ENCODE measurements around the gene MSH5. TPM values are rescaled to one million over a fixed set of nuclear protein-coding genes. Genes with fewer than 3 reads are reported as not detected.

The MSH5 gene
- total RNA-seq, 1 experiment from 2014 or later: 36.6 TPM

GRCh38 chr6:31720196-31720770 is 19.5 kb upstream of the MSH5 start:
- ChIA-PET CTCF (interaction anchor here (0.8 to 1.2 kb wide), 3 partner anchors 9 to 232 kb away, joined by 3 read pairs; partner anchors contain the start of gene ABHD16A), POLR2A (interaction anchor here (0.7 to 2.2 kb wide), 3 partner anchors 16 to 107 kb away, joined by 3 to 7 read pairs (median 3); partner anchors contain the start of genes ABHD16A and CLIC1)
- no peaks in the 10 kb centered on the region for H3K36me3 Mint-ChIP-seq (ENCODE audit: insufficient read depth, unreplicated experiment)
- no peaks in the 10 kb centered on the region for H3K9me3 Mint-ChIP-seq (ENCODE audit: unreplicated experiment)
- H3K4me1 Mint-ChIP-seq (ENCODE audit: insufficient read depth, unreplicated experiment): peaks cover 11% of the 10 kb centered on the region
- no peak for TF ChIP-seq CTCF (IDR thresholded peaks at IDR 0.05; ENCODE audit: unreplicated experiment)
- DNase-seq (ENCODE audit: unreplicated experiment): no peak
- BruUV-seq (replicated peaks): no TSS peak
- H3K27me3 Mint-ChIP-seq (ENCODE audit: insufficient read depth, unreplicated experiment): no peaks in the 10 kb centered on the region
- no peak overlapping the region for H3K4me3 Mint-ChIP-seq (ENCODE audit: unreplicated experiment)
- H3K27ac Mint-ChIP-seq (ENCODE audit: low read depth, unreplicated experiment): no peak overlapping the region
- intact Hi-C loops (cut with micrococcal nuclease): no loop called here

GRCh38 chr6:31721351-31722020 is 18.3 kb upstream of the MSH5 start, which contains the start of gene LY6G6C:
Gene LY6G6C, minus strand, starts transcription at chr6:31721746. Its CDS starts 67 bp downstream, at chr6:31721679.
- DNase-seq (ENCODE audit: unreplicated experiment): no peak
- H3K27ac Mint-ChIP-seq (ENCODE audit: low read depth, unreplicated experiment): no peak within 1 kb of the TSS
- intact Hi-C loops (cut with micrococcal nuclease): no loop called here
- ChIA-PET POLR2A (interaction anchor here (1.0 to 1.6 kb wide), 4 partner anchors 15 to 141 kb away, joined by 3 to 6 read pairs (median 4); partner anchors contain the start of genes ABHD16A, CLIC1, MSH5 and NEU1), CTCF (no interaction called here)
- TF ChIP-seq CTCF (IDR thresholded peaks at IDR 0.05; ENCODE audit: unreplicated experiment): no peak
- H3K4me3 Mint-ChIP-seq (ENCODE audit: unreplicated experiment): no peak within 1 kb of the TSS
- H3K36me3 Mint-ChIP-seq (ENCODE audit: insufficient read depth, unreplicated experiment): no peaks in the 10 kb centered on the region
- peaks cover 11% of the 10 kb centered on the region for H3K4me1 Mint-ChIP-seq (ENCODE audit: insufficient read depth, unreplicated experiment)
- H3K9me3 Mint-ChIP-seq (ENCODE audit: unreplicated experiment): no peaks in the 10 kb centered on the region
- no peaks in the 10 kb centered on the region for H3K27me3 Mint-ChIP-seq (ENCODE audit: insufficient read depth, unreplicated experiment)
- no TSS peak for BruUV-seq (replicated peaks)

GRCh38 chr6:31722173-31722572 is 17.6 kb upstream of the MSH5 start:
- Mint-ChIP-seq H3K27ac (ENCODE audit: low read depth, unreplicated experiment) (no peak overlapping the region), H3K27me3 (ENCODE audit: insufficient read depth, unreplicated experiment) (no peaks in the 10 kb centered on the region), H3K9me3 (ENCODE audit: unreplicated experiment) (no peaks in the 10 kb centered on the region), H3K36me3 (ENCODE audit: insufficient read depth, unreplicated experiment) (no peaks in the 10 kb centered on the region), H3K4me1 (ENCODE audit: insufficient read depth, unreplicated experiment) (peaks cover 11% of the 10 kb centered on the region), H3K4me3 (ENCODE audit: unreplicated experiment) (no peak overlapping the region)
- TF ChIP-seq CTCF (IDR thresholded peaks at IDR 0.05; ENCODE audit: unreplicated experiment): no peak
- CTCF ChIA-PET: interaction anchor here (0.7 kb wide), 2 partner anchors 10 to 316 kb away, joined by 3 to 4 read pairs; partner anchors contain the start of gene CYP21A2
- BruUV-seq (replicated peaks): no TSS peak
- intact Hi-C loops (cut with micrococcal nuclease): no loop called here
- DNase-seq (ENCODE audit: unreplicated experiment): no peak
- POLR2A ChIA-PET: interaction anchor here (0.6 to 1.6 kb wide), 4 partner anchors 14 to 105 kb away, joined by 3 to 5 read pairs (median 4); partner anchors contain the start of genes ABHD16A, CLIC1 and HSPA1B

- POLR2A ChIA-PET: interaction anchor here (1.3 kb wide), 1 partner anchor 104 kb away, joined by 5 read pairs; the partner anchor contains the start of gene HSPA1B
- Mint-ChIP-seq H3K27me3 (ENCODE audit: insufficient read depth, unreplicated experiment) (no peaks in the 10 kb centered on the region), H3K36me3 (ENCODE audit: insufficient read depth, unreplicated experiment) (no peaks in the 10 kb centered on the region)
These were observed 16.4 kb upstream of the MSH5 start, which contains the start of gene MPIG6B for GRCh38 chr6:31723245-31723979. Gene MPIG6B, plus strand, starts transcription at chr6:31723373. Its CDS starts 11 bp downstream, at chr6:31723384.

More at GRCh38 chr6:31723245-31723979, 16.4 kb upstream of the MSH5 start, which contains the start of gene MPIG6B:
- no peak for TF ChIP-seq CTCF (IDR thresholded peaks at IDR 0.05; ENCODE audit: unreplicated experiment)
- no TSS peak for BruUV-seq (replicated peaks)
- Mint-ChIP-seq H3K4me1 (ENCODE audit: insufficient read depth, unreplicated experiment) (peaks cover 5% of the 10 kb centered on the region), H3K4me3 (ENCODE audit: unreplicated experiment) (no peak within 1 kb of the TSS), H3K27ac (ENCODE audit: low read depth, unreplicated experiment) (no peak within 1 kb of the TSS), H3K9me3 (ENCODE audit: unreplicated experiment) (no peaks in the 10 kb centered on the region)
- CTCF ChIA-PET: interaction anchor here (0.6 to 1.1 kb wide), 3 partner anchors 46 to 414 kb away, joined by 3 read pairs; no protein-coding TSS in a partner anchor
- DNase-seq (ENCODE audit: unreplicated experiment): no peak
- intact Hi-C loops (cut with micrococcal nuclease): no loop called here

Measured in MCF 10A (cell line).